Activated CD8-positive, alpha-beta T cell treated with anti-CD3 and anti-CD28 coated beads for 36 hours (primary cell): Measurements from ENCODE around the gene GNA14. TPM values are rescaled to one million over a fixed set of nuclear protein-coding genes. Genes with fewer than 3 reads are reported as not detected.
A peak's percentile ranks its signal among the peaks of the same experiment; 100 is the strongest.

Experiments used
- ATAC-seq: fragments of 200-7000 bp; cut with Tn5 transposase; one replicate; pipeline ENCODE4 v1.10.0; 2021; ENCODE audit warnings: mild to moderate bottlenecking, moderate library complexity
- CTCF ChIA-PET: fragments of 350-600 bp; sonication (Branson Sonifier 250); formaldehyde crosslinking; loops from one replicate; lab custom pipeline; 2021; ENCODE audit warnings: antibody characterized with exemption; lab: Charles Lee
- POLR2A ChIA-PET: fragments of 350-600 bp; sonication (Branson Sonifier 250); formaldehyde crosslinking; loops from one replicate; lab custom pipeline; 2021; ENCODE audit warnings: antibody characterized with exemption; lab: Charles Lee
- DNase-seq: peaks from one replicate; pipeline ENCODE4 v3.0.0-alpha.2; 2020
- H3K27ac Mint-ChIP-seq: one replicate; pipeline ENCODE4 v1.8.0; 2021; ENCODE audit warnings: mild to moderate bottlenecking, mixed read lengths
- H3K27me3 Mint-ChIP-seq: one replicate; pipeline ENCODE4 v1.8.0; 2021; ENCODE audit warnings: mixed read lengths
- H3K36me3 Mint-ChIP-seq: one replicate; pipeline ENCODE4 v1.8.0; 2021; ENCODE audit warnings: low read depth, mixed read lengths
- H3K4me1 Mint-ChIP-seq: one replicate; pipeline ENCODE4 v1.8.0; 2021; ENCODE audit warnings: low read depth, mixed read lengths
- H3K4me3 Mint-ChIP-seq: one replicate; pipeline ENCODE4 v1.8.0; 2021; ENCODE audit warnings: mild to moderate bottlenecking, moderate library complexity, mixed read lengths
- H3K9me3 Mint-ChIP-seq: one replicate; pipeline ENCODE4 v1.8.0; 2021; ENCODE audit warnings: mixed read lengths
- CTCF ChIP-seq: fragments of 200-600 bp; IDR thresholded peaks from one replicate; pipeline ENCODE4 v1.8.0; 2022; ENCODE audit warnings: antibody characterized with exemption, mild to moderate bottlenecking
- intact Hi-C: fragments of 100-400 bp; cut with micrococcal nuclease; formaldehyde crosslinking; loops from one replicate; pipeline ENCODE4 v1.10.0; 2022
- total RNA-seq, 2 experiments: library from RNA; stranded (reverse); gene quantifications; one replicate each; pipeline ENCODE4 v1.2.3, GENCODE V29; 2021

GNA14 gene
- total RNA-seq, 2 experiments from 2014 or later = not detected

DNA sequence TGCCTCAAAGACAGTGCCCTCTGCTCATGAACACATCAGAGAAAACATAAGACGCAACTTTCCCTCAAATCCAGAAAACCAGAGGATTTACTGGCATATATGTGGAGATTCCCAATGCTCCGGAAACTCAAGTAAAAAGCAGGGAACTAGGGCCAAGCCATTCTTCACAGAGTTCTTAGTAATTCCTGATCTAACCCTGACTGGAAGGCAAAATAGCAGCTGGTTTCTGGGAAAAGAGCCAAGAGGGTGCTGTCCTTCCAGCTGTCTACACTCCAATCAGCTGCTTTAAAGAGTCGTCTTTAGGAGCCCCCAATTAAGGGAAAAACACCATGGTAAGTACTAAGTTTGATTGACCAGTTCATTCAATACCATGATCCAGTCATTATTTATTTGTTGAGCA is 49.6 kb downstream of the GNA14 start:
- intact Hi-C loops = no loop called here
- Mint-ChIP-seq H3K9me3 (no peaks in the 10 kb centered on the region), H3K36me3 (no peaks in the 10 kb centered on the region), H3K4me1 (peaks cover 12% of the 10 kb centered on the region), H3K4me3 (no peak overlapping the region), H3K27ac (no peak overlapping the region), H3K27me3 (peaks cover 1% of the 10 kb centered on the region)
- DNase-seq (no peak), ATAC-seq (no peak)
- no peak for TF ChIP-seq CTCF
- ChIA-PET CTCF (interaction anchor here (1.2 kb wide), 1 partner anchor 17 kb away, joined by 3 read pairs; no protein-coding TSS in a partner anchor), POLR2A (no interaction called here)

DNA sequence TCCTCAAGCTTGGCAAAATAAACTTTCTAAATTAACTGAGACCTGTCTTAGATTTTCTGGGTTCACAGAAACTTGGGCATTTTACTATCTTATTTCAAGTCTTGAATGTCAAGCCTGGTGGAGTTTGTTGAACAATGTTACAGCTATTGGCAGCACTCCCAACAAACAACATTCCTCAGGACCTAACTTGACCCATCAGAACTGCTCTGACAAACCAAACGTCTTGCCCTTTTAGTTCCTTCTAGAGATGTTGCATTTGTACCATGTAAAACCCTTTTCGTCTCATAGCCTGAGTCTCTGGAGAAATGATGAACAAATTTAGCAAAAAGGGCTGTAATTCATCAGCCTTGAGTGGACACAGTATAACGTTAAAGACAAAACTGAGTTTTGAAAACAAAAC is 51.1 kb downstream of the GNA14 start:
- Mint-ChIP-seq H3K27ac (no peak overlapping the region), H3K9me3 (no peaks in the 10 kb centered on the region), H3K4me1 (peaks cover 12% of the 10 kb centered on the region), H3K36me3 (no peaks in the 10 kb centered on the region), H3K27me3 (peaks cover 1% of the 10 kb centered on the region), H3K4me3 (no peak overlapping the region)
- ChIA-PET POLR2A (no interaction called here), CTCF (no interaction called here)
- ATAC-seq (no peak), DNase-seq (no peak)
- intact Hi-C loops = no loop called here
- TF ChIP-seq CTCF = no peak

DNA sequence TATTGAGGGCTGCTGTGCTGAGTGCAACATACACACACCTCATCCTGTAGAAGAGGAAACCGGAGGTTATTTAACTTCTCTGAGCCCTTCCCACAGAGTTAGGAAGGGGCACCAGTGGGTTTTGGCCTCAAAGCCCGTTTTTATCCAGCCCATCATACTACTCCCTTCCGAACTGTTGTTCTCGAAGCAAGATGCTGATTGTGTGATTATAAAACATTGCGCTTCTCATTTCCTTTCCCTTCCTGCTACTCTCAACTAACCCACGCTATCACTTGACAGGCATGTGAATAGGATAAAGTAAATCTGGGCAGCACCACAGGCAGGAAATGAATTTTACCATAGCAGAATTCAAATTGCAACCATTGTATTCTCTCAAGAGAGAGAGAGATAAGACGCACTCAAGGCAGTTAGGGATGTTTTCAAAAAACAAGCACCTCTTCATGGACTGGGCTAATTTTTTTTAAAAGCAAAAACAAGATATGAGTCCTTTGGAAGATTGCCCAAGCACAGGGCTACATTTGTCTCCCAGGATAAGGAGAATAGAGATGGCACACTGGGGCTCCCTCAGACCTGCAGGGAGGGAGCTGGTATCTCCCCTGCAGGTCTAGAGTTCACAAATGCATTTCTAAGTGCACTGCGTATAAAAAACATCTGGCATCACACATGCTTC is 52.6 kb downstream of the GNA14 start:
- peaks cover 12% of the 10 kb centered on the region for H3K4me1 Mint-ChIP-seq
- H3K27ac Mint-ChIP-seq = no peak overlapping the region
- H3K36me3 Mint-ChIP-seq = no peaks in the 10 kb centered on the region
- no peaks in the 10 kb centered on the region for H3K9me3 Mint-ChIP-seq
- POLR2A ChIA-PET = no interaction called here
- no peak overlapping the region for H3K4me3 Mint-ChIP-seq
- no peak for TF ChIP-seq CTCF
- intact Hi-C loops = no loop called here
- ATAC-seq = no peak
- CTCF ChIA-PET = no interaction called here
- no peak for DNase-seq
- no peaks in the 10 kb centered on the region for H3K27me3 Mint-ChIP-seq

DNA sequence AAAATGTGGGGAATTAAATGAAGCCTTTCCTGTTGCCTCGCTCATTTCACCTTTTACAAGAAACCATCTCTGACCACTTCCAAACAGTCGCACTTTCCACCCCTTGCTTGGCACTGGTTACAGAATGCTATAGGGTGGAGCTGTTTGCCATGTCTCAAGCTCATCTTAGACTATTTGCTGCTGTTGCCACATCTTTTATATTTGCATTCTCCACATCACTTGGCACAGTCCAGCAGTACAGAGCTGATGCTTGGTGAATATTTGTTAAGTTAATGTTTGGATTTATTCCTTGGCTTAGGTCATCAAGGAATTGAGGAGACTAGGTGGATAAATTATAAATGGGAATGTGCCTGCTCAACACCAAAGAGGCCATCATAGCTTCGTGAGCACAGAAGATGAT is 53.2 kb downstream of the GNA14 start:
- H3K27ac Mint-ChIP-seq = no peak overlapping the region
- ATAC-seq (no peak), DNase-seq (peak; percentile 4)
- ChIA-PET POLR2A (no interaction called here), CTCF (no interaction called here)
- intact Hi-C loops = no loop called here
- no peaks in the 10 kb centered on the region for H3K36me3 Mint-ChIP-seq
- no peaks in the 10 kb centered on the region for H3K9me3 Mint-ChIP-seq
- H3K27me3 Mint-ChIP-seq = no peaks in the 10 kb centered on the region
- peaks cover 12% of the 10 kb centered on the region for H3K4me1 Mint-ChIP-seq
- no peak for TF ChIP-seq CTCF
- no peak overlapping the region for H3K4me3 Mint-ChIP-seq

- H3K4me3 Mint-ChIP-seq = no peak overlapping the region
- H3K27me3 Mint-ChIP-seq = no peaks in the 10 kb centered on the region
- ChIA-PET POLR2A (no interaction called here), CTCF (no interaction called here)
- no peaks in the 10 kb centered on the region for H3K9me3 Mint-ChIP-seq
- DNase-seq (no peak), ATAC-seq (no peak)
- peaks cover 12% of the 10 kb centered on the region for H3K4me1 Mint-ChIP-seq
- H3K27ac Mint-ChIP-seq = no peak overlapping the region
- intact Hi-C loops = no loop called here
- no peaks in the 10 kb centered on the region for H3K36me3 Mint-ChIP-seq
- TF ChIP-seq CTCF = no peak
These were observed 54.6 kb downstream of the GNA14 start for GRCh38 chr9:77593528-77593927.
